GM12865 (cell line): ENCODE measurements around the gene EHD1.
A peak's percentile ranks its signal among the peaks of the same experiment; 100 is the strongest.

Experiments
- DNase-seq: peaks from one replicate; pipeline ENCODE4 v3.0.0; 2010; ENCODE audit warnings: low read depth
- H3K4me3 ChIP-seq: 2 replicates; pipeline ENCODE4 v1.5.1; 2011; ENCODE audit warnings: mild to moderate bottlenecking, low read depth, low read length, control low read depth
- CTCF ChIP-seq: IDR thresholded peaks from 2 replicates; pipeline ENCODE4 v1.5.1; 2011; ENCODE audit warnings: low read length, control low read depth, low read depth, inconsistent platforms; ENCODE audit not compliant: insufficient read depth; ENCODE audit errors: missing control alignments

The EHD1 gene

GRCh38 chr11:64856382-64857227, 21.8 kb downstream of the EHD1 start:
- no peak overlapping the region for H3K4me3 ChIP-seq
- peak; percentile 71 for DNase-seq

DNA sequence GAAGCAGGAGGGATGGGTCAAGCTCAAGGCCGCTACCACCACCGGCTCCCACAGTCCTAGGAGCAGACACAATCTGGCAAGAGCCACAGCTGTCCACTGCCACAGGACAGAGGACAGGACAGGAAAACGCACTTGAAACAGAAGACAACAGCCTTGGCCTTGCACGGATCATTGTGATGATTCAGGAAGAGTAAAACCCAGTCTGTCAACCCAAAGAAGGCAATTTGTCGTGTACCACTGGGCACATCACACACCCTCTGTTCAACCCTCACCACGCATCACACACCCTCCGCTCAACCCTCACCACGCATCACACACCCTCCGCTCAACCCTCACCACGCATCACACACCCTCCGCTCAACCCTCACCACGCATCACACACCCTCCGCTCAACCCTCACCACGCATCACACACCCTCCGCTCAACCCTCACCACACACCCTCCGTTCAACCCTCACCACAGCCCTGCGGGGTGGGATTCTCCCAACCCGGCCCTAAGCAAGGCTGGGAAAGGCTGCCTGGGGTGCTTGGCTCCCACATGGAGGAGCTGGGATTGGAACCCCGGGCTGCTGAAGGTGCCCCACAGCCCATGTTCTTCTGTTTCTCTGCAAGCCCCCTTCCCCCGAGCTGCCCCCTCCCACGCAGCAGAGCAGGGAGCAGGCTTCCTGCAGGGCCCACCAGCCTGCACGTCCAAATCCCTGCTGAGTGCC, 22.7 kb downstream of the EHD1 start:
- DNase-seq, result no peak
- TF ChIP-seq CTCF, result no peak
- no peak overlapping the region for H3K4me3 ChIP-seq

More at GRCh38 chr11:64856382-64857227, 21.8 kb downstream of the EHD1 start:
- no peak for TF ChIP-seq CTCF

GRCh38 chr11:64854534-64855502, 23.6 kb downstream of the EHD1 start:
- DNase-seq, result no peak
- no peak for TF ChIP-seq CTCF
- no peak overlapping the region for H3K4me3 ChIP-seq

- TF ChIP-seq CTCF, result no peak
- DNase-seq, result no peak
- no peak overlapping the region for H3K4me3 ChIP-seq
These were observed 24.3 kb downstream of the EHD1 start for GRCh38 chr11:64854157-64854533.

DNA sequence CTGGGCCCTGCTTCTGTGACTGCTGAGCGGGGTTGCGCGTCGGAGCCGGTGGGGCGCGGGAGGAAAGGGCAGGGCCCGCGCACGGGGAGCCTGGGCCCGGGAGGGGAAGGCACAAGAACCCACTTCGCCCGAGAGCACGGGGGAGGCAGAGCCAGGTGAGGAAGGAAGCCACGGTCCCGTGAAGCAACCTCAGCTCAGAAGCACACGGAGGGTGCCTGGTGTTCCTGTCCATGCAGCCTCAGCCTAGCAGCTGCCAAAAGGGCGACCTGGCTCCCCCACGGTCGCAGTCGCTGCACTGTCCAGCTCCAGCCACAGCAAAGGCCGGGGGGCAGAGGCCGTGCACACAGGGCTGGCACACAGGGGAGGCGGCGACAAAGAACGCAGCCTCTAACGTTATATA, 24.7 kb downstream of the EHD1 start:
- peak; percentile 33 for DNase-seq
- no peak for TF ChIP-seq CTCF
- H3K4me3 ChIP-seq, result no peak overlapping the region; the same call in 1 of the 2 replicates

DNA sequence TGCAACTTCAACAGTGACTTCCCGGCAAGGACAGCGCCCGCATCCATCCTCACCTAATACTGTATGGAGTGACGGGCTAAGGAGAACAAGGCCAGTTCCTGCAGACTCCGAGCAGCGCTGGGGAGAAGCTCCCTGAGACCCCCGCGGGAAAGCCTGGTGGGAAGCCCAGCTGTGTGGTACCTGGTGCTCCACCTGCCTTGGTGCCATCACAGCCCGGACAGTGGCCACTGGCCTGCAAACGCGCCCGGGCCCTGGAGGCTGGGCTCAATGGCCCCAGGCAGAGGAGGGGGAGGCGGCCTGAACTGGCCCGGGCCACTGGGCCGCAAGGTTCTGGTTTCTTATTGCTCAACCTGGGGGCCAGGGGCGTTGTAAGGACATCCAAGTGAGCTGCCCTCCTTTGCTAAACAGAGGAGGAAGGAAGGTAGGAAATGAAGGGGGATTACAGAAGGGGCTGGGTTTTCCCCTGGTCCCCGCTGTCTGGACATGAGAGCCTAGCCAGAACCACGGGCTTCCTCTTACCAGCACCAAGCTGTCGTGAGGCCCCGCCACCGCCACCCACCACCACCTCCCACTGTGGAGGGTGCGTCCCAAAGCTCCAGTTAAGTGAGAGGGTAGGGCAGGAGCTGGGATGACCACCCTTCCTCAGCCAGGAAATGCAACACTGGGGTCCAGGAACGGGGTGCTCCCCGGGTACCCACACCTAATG, 25.5 kb downstream of the EHD1 start:
- 0 out of 2 replicates have a peak overlapping the region, but pooled peaks have one; percentile 19 for H3K4me3 ChIP-seq
- TF ChIP-seq CTCF, result no peak
- DNase-seq, result peak; percentile 66
